NT2/D1 (cell line): Measurements from ENCODE around the gene METRNL.

Experiments used
- SUZ12 ChIP-seq: IDR thresholded peaks from 2 replicates; pipeline ENCODE4 v1.6.1; 2011; ENCODE audit not compliant: insufficient read length, insufficient read depth; ENCODE audit errors: extremely low read depth
- YY1 ChIP-seq: IDR thresholded peaks from 2 replicates; pipeline ENCODE4 v1.6.1; 2011; ENCODE audit not compliant: insufficient read length, insufficient read depth
- ZNF274 ChIP-seq: IDR thresholded peaks from 2 replicates; pipeline ENCODE4 v1.6.1; 2011; ENCODE audit warnings: mild to moderate bottlenecking, low read depth, low read length

DNA sequence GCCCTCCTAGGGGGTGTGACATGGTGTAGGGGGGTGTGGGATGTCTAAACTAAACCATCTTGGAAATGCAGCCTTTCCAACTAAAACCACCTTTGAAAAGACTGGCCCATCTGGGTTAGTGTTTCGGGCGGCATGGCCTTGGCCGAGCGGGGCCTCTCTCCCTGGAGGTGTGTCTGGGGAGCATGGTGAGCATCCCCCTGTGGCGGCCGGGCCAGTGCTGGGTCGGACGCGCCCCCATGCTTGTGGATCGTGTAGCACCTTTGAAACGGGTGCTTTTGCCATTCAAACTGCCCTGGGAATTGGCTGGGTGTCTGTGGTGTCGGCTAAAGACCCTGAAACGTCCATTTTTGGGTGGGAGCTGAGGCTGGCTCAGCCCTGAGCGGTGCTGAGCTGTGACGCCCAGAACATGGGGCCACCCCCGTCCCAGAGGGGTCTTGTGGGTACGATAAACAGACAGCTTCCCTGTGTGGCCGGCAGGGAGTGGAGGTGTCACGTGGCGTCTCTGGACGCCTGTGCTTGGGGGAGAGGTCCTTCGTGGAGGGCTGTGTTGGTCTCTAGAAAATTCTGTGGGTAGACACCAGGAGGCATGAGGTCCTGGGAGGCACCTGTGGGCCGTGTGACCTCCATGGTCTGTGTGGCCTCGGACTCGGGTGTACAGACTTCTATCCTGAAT lies 6.3 kb downstream of the METRNL start:
- TF ChIP-seq YY1: no peak
- TF ChIP-seq SUZ12: no peak
- TF ChIP-seq ZNF274: no peak
